ENCODE results near the gene TMTC1. TPM values are rescaled to one million over a fixed set of nuclear protein-coding genes. Genes with fewer than 3 reads are reported as not detected.

The TMTC1 gene
- total and polyA plus RNA-seq, 4 donors, result 3.0 to 33.6 (median 6.0) TPM

DNA sequence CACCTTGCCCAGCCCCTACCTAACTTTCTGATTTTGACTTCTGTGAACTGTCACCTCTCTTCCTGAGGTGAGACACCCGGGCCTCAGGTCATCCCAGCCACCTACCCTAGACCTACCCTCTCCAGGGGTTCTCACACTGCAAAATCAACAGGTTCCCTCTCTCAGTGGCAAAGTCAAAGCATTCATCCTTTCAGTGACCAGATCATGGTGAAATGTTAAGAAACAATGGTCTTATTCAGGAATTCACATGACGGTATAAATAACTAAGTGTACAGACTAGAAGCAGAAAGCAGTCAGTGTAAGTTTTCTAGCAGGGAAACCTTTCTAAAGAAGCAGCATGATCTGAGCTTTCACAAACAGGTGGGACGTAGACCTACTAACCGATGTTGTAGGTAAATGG lies 133.4 kb downstream of the TMTC1 start:
- Histone ChIP-seq H3K27ac (ENCODE audit: low read depth in 1 of 2, low read length in 1 of 2) (no peak overlapping the region), H3K27me3 (ENCODE audit: control insufficient read depth in 3 of 3, insufficient read depth in 3 of 3, low read length in 2 of 3) (no peaks in the 10 kb centered on the region), H3K36me3 (ENCODE audit: control insufficient read depth in 4 of 4, insufficient read depth in 4 of 4, low read length in 4 of 4) (peaks cover 0 to 27% (median under 1%) of the 10 kb centered on the region in 4 donors), H3K9me3 (ENCODE audit: control insufficient read depth in 4 of 4, insufficient read depth in 3 of 4, low read length in 3 of 4) (no peaks in the 10 kb centered on the region), H3K4me1 (ENCODE audit: control insufficient read depth in 5 of 5, insufficient read depth in 5 of 5, low read length in 5 of 5) (no peaks in the 10 kb centered on the region), H3K9ac (ENCODE audit: insufficient read depth in 1 of 2, low read length in 2 of 2) (no peak overlapping the region), H3K4me3 (no peak overlapping the region)
- DNase-seq (no peak), ATAC-seq (ENCODE audit: insufficient read depth, low FRiP score) (no peak)
- TF ChIP-seq, protein P1, sequence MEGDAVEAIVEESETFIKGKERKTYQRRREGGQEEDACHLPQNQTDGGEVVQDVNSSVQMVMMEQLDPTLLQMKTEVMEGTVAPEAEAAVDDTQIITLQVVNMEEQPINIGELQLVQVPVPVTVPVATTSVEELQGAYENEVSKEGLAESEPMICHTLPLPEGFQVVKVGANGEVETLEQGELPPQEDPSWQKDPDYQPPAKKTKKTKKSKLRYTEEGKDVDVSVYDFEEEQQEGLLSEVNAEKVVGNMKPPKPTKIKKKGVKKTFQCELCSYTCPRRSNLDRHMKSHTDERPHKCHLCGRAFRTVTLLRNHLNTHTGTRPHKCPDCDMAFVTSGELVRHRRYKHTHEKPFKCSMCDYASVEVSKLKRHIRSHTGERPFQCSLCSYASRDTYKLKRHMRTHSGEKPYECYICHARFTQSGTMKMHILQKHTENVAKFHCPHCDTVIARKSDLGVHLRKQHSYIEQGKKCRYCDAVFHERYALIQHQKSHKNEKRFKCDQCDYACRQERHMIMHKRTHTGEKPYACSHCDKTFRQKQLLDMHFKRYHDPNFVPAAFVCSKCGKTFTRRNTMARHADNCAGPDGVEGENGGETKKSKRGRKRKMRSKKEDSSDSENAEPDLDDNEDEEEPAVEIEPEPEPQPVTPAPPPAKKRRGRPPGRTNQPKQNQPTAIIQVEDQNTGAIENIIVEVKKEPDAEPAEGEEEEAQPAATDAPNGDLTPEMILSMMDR (IDR thresholded peaks at IDR 0.05; ENCODE audit: control extremely low read depth, extremely low read depth), result no peak
- WGBS, 2 donors, result 88 to 95% methylated on average over 4 of the region's 4 CpGs

DNA sequence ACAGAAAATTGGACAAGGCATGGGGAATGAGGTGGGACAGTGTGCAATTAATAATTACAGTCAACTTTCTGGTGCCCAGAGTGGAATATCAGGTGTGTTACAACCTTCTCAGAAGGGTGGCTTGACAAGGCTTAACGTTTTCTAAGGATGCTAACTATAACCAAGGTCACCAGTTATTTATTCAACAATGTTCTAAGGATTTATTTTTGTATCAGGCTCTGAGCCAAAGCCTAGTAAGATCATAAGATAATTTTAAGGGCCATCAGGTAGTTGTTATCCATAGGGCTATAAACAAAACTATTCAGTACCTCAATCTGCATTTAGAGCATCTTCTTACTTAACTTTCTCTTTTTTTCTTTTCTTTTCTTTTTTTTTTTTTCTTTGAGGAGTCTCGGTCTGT lies 134.0 kb downstream of the TMTC1 start:
- H3K4me3 ChIP-seq, result no peak overlapping the region
- no peak for ATAC-seq (ENCODE audit: insufficient read depth, low FRiP score)
- H3K4me1 ChIP-seq (ENCODE audit: control insufficient read depth in 5 of 5, insufficient read depth in 5 of 5, low read length in 5 of 5), result no peaks in the 10 kb centered on the region
- H3K36me3 ChIP-seq (ENCODE audit: control insufficient read depth in 4 of 4, insufficient read depth in 4 of 4, low read length in 4 of 4), result peaks cover 0 to 27% (median under 1%) of the 10 kb centered on the region in 4 donors
- WGBS, 2 donors, result 64 to 68% methylated on average over 2 of the region's 2 CpGs
- DNase-seq, result no peak
- no peak overlapping the region for H3K9ac ChIP-seq (ENCODE audit: insufficient read depth in 1 of 2, low read length in 2 of 2)
- no peaks in the 10 kb centered on the region for H3K27me3 ChIP-seq (ENCODE audit: control insufficient read depth in 3 of 3, insufficient read depth in 3 of 3, low read length in 2 of 3)
- TF ChIP-seq, protein P1 (IDR thresholded peaks at IDR 0.05; ENCODE audit: control extremely low read depth, extremely low read depth), result no peak
- no peak overlapping the region for H3K27ac ChIP-seq (ENCODE audit: low read depth in 1 of 2, low read length in 1 of 2)
- H3K9me3 ChIP-seq (ENCODE audit: control insufficient read depth in 4 of 4, insufficient read depth in 3 of 4, low read length in 3 of 4), result peaks cover 0 to under 1% (median 0%) of the 10 kb centered on the region in 4 donors

DNA sequence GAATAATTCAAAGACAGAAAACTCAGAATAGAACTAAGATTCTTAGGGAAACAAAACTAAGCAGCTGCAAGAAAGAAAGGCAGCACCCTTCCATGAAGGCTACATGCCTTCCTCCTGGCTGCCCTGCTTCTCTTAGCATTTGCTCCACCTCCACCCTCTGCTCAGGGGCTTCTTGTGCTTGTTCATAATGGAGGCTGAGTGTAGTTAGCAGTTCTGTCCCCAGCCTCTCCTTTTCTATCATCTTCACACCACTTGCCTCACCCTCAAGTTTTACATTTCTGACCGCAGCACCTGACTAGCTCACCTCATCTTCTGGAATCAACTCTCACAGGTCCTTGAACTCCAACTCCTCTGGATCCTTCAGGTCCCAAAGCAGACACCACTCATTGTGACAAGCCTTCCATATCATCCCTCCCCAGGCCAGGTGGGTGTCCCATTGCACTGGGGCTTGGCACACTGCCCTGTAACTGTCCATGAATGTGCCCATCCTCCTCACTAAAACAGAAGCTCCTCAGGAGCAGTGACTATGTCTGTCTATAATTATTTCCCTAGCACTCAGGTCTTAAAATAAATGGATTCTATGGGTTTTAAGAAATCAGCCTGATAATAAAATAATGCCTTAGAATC lies 139.1 kb downstream of the TMTC1 start:
- H3K4me1 ChIP-seq (ENCODE audit: control insufficient read depth in 5 of 5, insufficient read depth in 5 of 5, low read length in 5 of 5), result peaks cover 0 to 2% (median 0%) of the 10 kb centered on the region in 5 donors
- TF ChIP-seq, protein P1 (IDR thresholded peaks at IDR 0.05; ENCODE audit: control extremely low read depth, extremely low read depth), result no peak
- ATAC-seq (ENCODE audit: insufficient read depth, low FRiP score), result no peak
- no peak overlapping the region for H3K9ac ChIP-seq (ENCODE audit: insufficient read depth in 1 of 2, low read length in 2 of 2)
- H3K27ac ChIP-seq (ENCODE audit: low read depth in 1 of 2, low read length in 1 of 2), result no peak overlapping the region
- H3K27me3 ChIP-seq (ENCODE audit: control insufficient read depth in 3 of 3, insufficient read depth in 3 of 3, low read length in 2 of 3), result no peaks in the 10 kb centered on the region
- peaks cover 0 to 15% (median 0%) of the 10 kb centered on the region in 4 donors for H3K36me3 ChIP-seq (ENCODE audit: control insufficient read depth in 4 of 4, insufficient read depth in 4 of 4, low read length in 4 of 4)
- H3K9me3 ChIP-seq (ENCODE audit: control insufficient read depth in 4 of 4, insufficient read depth in 3 of 4, low read length in 3 of 4), result peaks cover 0 to 2% (median 0%) of the 10 kb centered on the region in 4 donors
- DNase-seq, result no peak
- WGBS, 2 donors, result 87 to 94% methylated on average over 1 of the region's 1 CpG
- H3K4me3 ChIP-seq, result no peak overlapping the region
